Type B pancreatic cell (in vitro differentiated cells): Measurements from ENCODE around the gene MYO5B. TPM values are rescaled to one million over a fixed set of nuclear protein-coding genes. Genes with fewer than 3 reads are reported as not detected.

Experiments used
- DNase-seq: peaks from one replicate; pipeline ENCODE4 v3.0.0; 2021; ENCODE audit warnings: mixed read lengths; ENCODE audit not compliant: unreplicated experiment; ENCODE audit errors: extremely low spot score
- H3K27ac Mint-ChIP-seq: 2 replicates; pipeline ENCODE4 v1.8.0; 2021; ENCODE audit warnings: mild to moderate bottlenecking, mixed read lengths
- H3K27me3 Mint-ChIP-seq: 2 replicates; pipeline ENCODE4 v1.8.0; 2021; ENCODE audit warnings: mixed read lengths
- H3K36me3 Mint-ChIP-seq: 2 replicates; pipeline ENCODE4 v1.8.0; 2021; ENCODE audit warnings: mixed read lengths
- H3K4me1 Mint-ChIP-seq: one replicate; pipeline ENCODE4 v1.8.0; 2021; ENCODE audit warnings: mixed read lengths; ENCODE audit not compliant: unreplicated experiment
- H3K4me3 Mint-ChIP-seq: 2 replicates; pipeline ENCODE4 v1.8.0; 2021; ENCODE audit warnings: mild to moderate bottlenecking, mixed read lengths
- H3K9me3 Mint-ChIP-seq: 2 replicates; pipeline ENCODE4 v1.8.0; 2021; ENCODE audit warnings: mixed read lengths
- CTCF ChIP-seq: fragments of 200-600 bp; sonication (generic); conservative IDR thresholded peaks from 2 replicates; pipeline ENCODE4 v1.5.0; 2021; ENCODE audit warnings: antibody characterized with exemption, mild to moderate bottlenecking
- total RNA-seq: library from RNA; stranded (reverse); gene quantifications from 2 replicates; pipeline ENCODE4 v1.2.1, GENCODE V29; 2021; ENCODE audit warnings: low replicate concordance

MYO5B gene
- total RNA-seq, 1 donor from 2014 or later: 51.7 TPM

DNA sequence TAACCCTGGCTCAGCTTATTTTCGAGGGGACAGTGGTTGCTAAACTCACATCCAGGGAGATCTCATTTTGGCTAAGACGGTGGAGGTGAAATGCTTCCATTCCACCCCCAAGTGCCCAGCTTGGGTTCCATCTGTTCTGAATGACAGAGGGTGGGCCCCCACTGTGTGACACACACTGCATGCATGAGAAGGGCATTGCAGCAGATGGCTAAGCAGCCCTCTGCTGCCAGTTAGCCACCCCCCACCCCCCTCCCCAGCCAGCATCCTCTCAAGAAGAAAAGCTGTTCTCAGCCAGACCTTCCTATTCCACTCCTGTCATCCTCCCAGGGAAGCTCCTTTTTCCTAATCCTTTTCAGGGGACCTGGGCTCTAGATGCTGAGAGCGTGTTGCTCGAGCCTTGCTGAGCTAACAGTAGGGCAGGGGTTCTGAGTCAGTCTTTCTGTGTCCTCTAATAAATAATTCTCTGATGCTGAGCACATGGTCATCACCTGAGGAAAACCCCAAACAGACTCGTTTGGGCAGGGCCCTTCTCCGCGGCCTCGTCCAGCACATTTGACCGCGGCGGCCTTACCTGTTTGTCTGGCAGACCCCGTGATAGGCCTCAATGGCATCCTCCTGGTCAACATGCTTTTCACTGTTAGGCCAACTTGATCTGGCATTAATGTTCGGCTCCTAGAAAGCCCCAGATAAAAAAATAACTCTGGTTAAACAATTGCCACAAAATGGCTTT, 332.1 kb downstream of the MYO5B start:
- no peak for DNase-seq
- no peaks in the 10 kb centered on the region for H3K27me3 Mint-ChIP-seq
- no peak overlapping the region for H3K4me3 Mint-ChIP-seq
- no peaks in the 10 kb centered on the region for H3K9me3 Mint-ChIP-seq
- TF ChIP-seq CTCF: no peak
- peaks cover 16% of the 10 kb centered on the region for H3K4me1 Mint-ChIP-seq
- H3K27ac Mint-ChIP-seq: no peak overlapping the region
- H3K36me3 Mint-ChIP-seq: peaks cover 14% of the 10 kb centered on the region

DNA sequence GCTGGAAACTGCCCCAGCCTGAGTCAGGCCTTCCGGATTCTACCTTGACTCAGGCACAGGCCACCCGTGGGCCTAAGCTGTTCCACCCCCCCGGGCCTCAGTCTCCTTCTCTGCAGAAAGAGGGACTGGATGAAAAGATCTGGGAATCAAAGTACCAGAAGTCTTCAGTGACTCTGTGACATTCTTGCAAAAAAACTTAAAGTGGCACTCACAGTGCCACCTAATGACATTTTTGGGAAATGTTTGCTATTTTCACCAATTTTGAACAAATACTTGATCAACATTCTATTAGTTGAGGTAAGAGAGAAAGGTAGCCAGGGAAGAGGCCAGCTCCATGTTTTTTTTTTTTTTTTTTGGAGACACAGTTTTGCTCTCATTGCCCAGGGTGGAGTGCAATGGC, 333.3 kb downstream of the MYO5B start:
- Mint-ChIP-seq H3K4me3 (no peak overlapping the region), H3K36me3 (peaks cover 6% of the 10 kb centered on the region), H3K27ac (no peak overlapping the region), H3K9me3 (no peaks in the 10 kb centered on the region), H3K4me1 (peaks cover 12% of the 10 kb centered on the region), H3K27me3 (no peaks in the 10 kb centered on the region)
- no peak for DNase-seq
- peak; percentile 70 for TF ChIP-seq CTCF

DNA sequence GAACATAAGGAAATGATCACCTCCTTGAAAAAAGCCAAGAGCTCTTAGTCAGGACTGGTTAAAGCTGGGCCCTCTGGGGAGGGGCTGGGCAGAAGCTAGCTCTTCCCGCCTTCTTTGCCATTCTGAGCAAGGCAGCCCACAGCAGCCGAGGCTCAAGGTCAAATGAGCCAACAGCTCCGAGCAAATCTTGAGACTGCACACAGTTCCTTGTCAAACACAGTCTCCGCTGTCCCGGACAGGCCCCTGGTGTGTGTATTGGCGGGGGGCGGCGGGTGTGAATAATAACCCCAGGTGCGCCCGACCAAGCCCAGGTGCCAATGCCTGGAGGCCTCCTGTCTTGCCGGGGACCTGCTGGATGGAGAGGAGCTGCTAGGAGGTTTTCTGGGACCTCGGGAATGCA, 335.2 kb downstream of the MYO5B start:
- no peak for DNase-seq
- Mint-ChIP-seq H3K27me3 (no peaks in the 10 kb centered on the region), H3K9me3 (no peaks in the 10 kb centered on the region), H3K36me3 (no peaks in the 10 kb centered on the region), H3K27ac (peak overlapping the region; percentile 86), H3K4me1 (peaks cover 10% of the 10 kb centered on the region), H3K4me3 (no peak overlapping the region)
- no peak for TF ChIP-seq CTCF

- peaks cover 10% of the 10 kb centered on the region for H3K4me1 Mint-ChIP-seq
- no peaks in the 10 kb centered on the region for H3K9me3 Mint-ChIP-seq
- DNase-seq: no peak
- H3K27ac Mint-ChIP-seq: peak overlapping the region; percentile 86
- no peaks in the 10 kb centered on the region for H3K36me3 Mint-ChIP-seq
- TF ChIP-seq CTCF: peak; percentile 46
- H3K4me3 Mint-ChIP-seq: no peak overlapping the region
- H3K27me3 Mint-ChIP-seq: no peaks in the 10 kb centered on the region
Measured at GRCh38 chr18:49859021-49859359, 336.0 kb downstream of the MYO5B start.

- TF ChIP-seq CTCF: peak; percentile 99
- Mint-ChIP-seq H3K4me1 (peaks cover 10% of the 10 kb centered on the region), H3K27me3 (no peaks in the 10 kb centered on the region), H3K27ac (peak overlapping the region; percentile 86), H3K4me3 (peak overlapping the region; percentile 45), H3K36me3 (no peaks in the 10 kb centered on the region), H3K9me3 (no peaks in the 10 kb centered on the region)
- DNase-seq: no peak
Measured at GRCh38 chr18:49858309-49859020, 336.5 kb downstream of the MYO5B start.
